ENCODE measurements around the gene H1-8.

DNA sequence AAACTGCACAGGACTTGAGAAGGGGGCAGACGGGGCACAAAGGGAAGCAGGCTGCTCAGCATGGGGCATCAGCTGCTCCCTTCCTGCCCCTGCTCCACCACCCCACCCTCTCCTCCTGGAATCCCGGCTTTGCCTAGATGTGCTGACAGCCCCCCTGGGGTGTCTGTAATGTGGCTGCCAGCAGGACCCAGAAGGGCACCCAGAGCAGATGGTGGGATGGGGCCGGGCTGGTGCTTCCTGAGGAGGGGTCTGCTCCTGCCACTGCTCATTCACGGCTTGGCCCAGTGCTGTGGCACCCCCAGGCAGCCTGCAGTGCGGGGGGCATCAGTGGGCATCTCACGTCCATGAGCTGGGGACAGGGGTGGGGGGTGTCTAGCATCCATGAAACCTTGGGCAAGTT is 10.2 kb downstream of the H1-8 start:
- TF ChIP-seq CTCF (IDR thresholded peaks at IDR 0.05; ENCODE audit: insufficient read depth, low read length, poor library complexity, severe bottlenecking) (no peak), EZH2phosphoT487 (conservative IDR thresholded peaks at IDR 0.05; ENCODE audit: low read length) (no peak)

Data from SU-DHL-6 (cell line).